Epithelial cell of esophagus (primary cell): ENCODE measurements around the gene H1-8.

Source experiments
- DNase-seq: peaks from one replicate; pipeline ENCODE4 v3.0.0; 2010; ENCODE audit warnings: low read depth
- H3K4me3 ChIP-seq: 2 replicates; pipeline ENCODE4 v1.5.1; 2011; ENCODE audit warnings: mild to moderate bottlenecking, low read length, control low read depth
- CTCF ChIP-seq: IDR thresholded peaks from 2 replicates; pipeline ENCODE4 v1.5.1; 2011; ENCODE audit warnings: low read depth, mild to moderate bottlenecking, low read length, control low read depth, inconsistent platforms; ENCODE audit not compliant: insufficient read depth; ENCODE audit errors: missing control alignments

Gene H1-8

GRCh38 chr3:129591932-129592331 is 49.0 kb downstream of the H1-8 start:
- TF ChIP-seq CTCF = no peak
- no peak overlapping the region for H3K4me3 ChIP-seq
- no peak for DNase-seq

GRCh38 chr3:129592381-129593131 is 49.6 kb downstream of the H1-8 start:
- DNase-seq = no peak
- H3K4me3 ChIP-seq = no peak overlapping the region
- TF ChIP-seq CTCF = no peak

- no peak for TF ChIP-seq CTCF
- DNase-seq = no peak
- no peak overlapping the region for H3K4me3 ChIP-seq
These were observed 50.2 kb downstream of the H1-8 start for GRCh38 chr3:129593230-129593594.

- no peak overlapping the region for H3K4me3 ChIP-seq
- DNase-seq = no peak
- no peak for TF ChIP-seq CTCF
These were observed 50.8 kb downstream of the H1-8 start for GRCh38 chr3:129593595-129594339.

DNA sequence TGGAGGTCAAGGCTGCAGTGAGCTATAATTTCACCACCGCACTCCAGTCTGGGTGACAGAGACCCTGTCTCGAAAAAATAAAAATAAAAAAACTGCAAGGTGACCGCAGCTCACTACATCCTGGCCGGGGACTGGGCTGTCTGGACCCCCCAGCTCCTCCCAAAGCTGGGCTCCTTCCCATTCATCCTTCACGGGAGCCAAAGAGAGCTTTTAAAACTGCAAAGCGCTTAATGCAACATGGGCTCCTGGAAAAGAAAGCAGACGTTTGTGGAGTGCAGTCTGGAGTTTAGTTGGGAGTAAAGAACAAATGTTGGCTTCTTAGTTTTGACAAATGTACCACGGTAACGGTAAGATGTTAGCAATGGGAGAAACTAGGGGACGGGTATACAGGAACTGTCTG is 51.4 kb downstream of the H1-8 start:
- TF ChIP-seq CTCF = no peak
- DNase-seq = no peak
- no peak overlapping the region for H3K4me3 ChIP-seq

GRCh38 chr3:129594907-129595390 is 52.0 kb downstream of the H1-8 start:
- no peak for TF ChIP-seq CTCF

GRCh38 chr3:129595544-129596193 is 52.7 kb downstream of the H1-8 start:
- DNase-seq = no peak
- no peak for TF ChIP-seq CTCF
- no peak overlapping the region for H3K4me3 ChIP-seq

More at GRCh38 chr3:129594907-129595390, 52.0 kb downstream of the H1-8 start:
- no peak overlapping the region for H3K4me3 ChIP-seq
- DNase-seq = no peak
